PC-3 (cell line): ENCODE measurements around the gene MAFF. TPM values are rescaled to one million over a fixed set of nuclear protein-coding genes. Genes with fewer than 3 reads are reported as not detected.

Experiments
- ATAC-seq: fragments of 200-7000 bp; cut with Tn5 transposase; 2 replicates; pipeline ENCODE4 v1.9.1; 2020; ENCODE audit warnings: mild to moderate bottlenecking, moderate library complexity
- BruUV-seq: library from RNA; stranded (reverse); fragments of 400-500 nt; replicated peaks from 2 replicates; lab custom pipeline; 2021; lab: Mats Ljungman, UMichigan
- CTCF ChIA-PET: fragments of 300-600 bp; sonication (Branson Sonifier 250); formaldehyde crosslinking; loops from one replicate; lab custom pipeline; 2022; ENCODE audit warnings: antibody characterized with exemption; lab: Charles Lee
- POLR2A ChIA-PET: fragments of 300-600 bp; sonication (Branson Sonifier 250); formaldehyde crosslinking; loops from one replicate; lab custom pipeline; 2022; ENCODE audit warnings: antibody characterized with exemption; ENCODE audit not compliant: unreplicated experiment; lab: Charles Lee
- DNase-seq: peaks from one replicate; pipeline ENCODE4 v3.0.0-alpha.2; 2015
- H2AFZ ChIP-seq: fragments of 300-600 bp; sonication (generic); 2 replicates; pipeline ENCODE4 v1.6.0; 2016; ENCODE audit warnings: antibody characterized with exemption, low read length
- H3F3A ChIP-seq: fragments of 300-600 bp; sonication (generic); one replicate; pipeline ENCODE4 v1.6.0; 2017; ENCODE audit warnings: antibody characterized with exemption, low read length, control low read depth, mild to moderate bottlenecking; ENCODE audit not compliant: unreplicated experiment
- H3K27ac ChIP-seq: fragments of 300-600 bp; sonication (generic); 2 replicates; pipeline ENCODE4 v1.5.1; 2016; ENCODE audit warnings: mild to moderate bottlenecking, low read length
- H3K27me3 ChIP-seq: fragments of 300-600 bp; sonication (generic); 2 replicates; pipeline ENCODE4 v1.6.1; 2016; ENCODE audit warnings: low read length, mixed read lengths
- H3K36me3 ChIP-seq: fragments of 300-600 bp; sonication (generic); 2 replicates; pipeline ENCODE4 v1.6.1; 2016; ENCODE audit warnings: low read depth, mixed run types, low read length, mixed read lengths
- H3K4me1 ChIP-seq: fragments of 300-600 bp; sonication (generic); 2 replicates; pipeline ENCODE4 v1.5.1; 2016; ENCODE audit warnings: low read length; ENCODE audit not compliant: insufficient read depth
- H3K4me2 ChIP-seq: fragments of 300-600 bp; sonication (generic); 2 replicates; pipeline ENCODE4 v1.6.0; 2016; ENCODE audit warnings: low read length
- H3K4me3 ChIP-seq: fragments of 300-600 bp; sonication (generic); 2 replicates; pipeline ENCODE4 v1.5.1; 2016; ENCODE audit warnings: mild to moderate bottlenecking, low read length, mixed read lengths
- H3K79me2 ChIP-seq: fragments of 300-600 bp; sonication (generic); 2 replicates; pipeline ENCODE4 v1.6.1; 2017; ENCODE audit warnings: low read length, mixed read lengths
- H3K9ac ChIP-seq: fragments of 300-600 bp; sonication (generic); 2 replicates; pipeline ENCODE4 v1.6.0; 2016; ENCODE audit warnings: mild to moderate bottlenecking, low read length
- H3K9me2 ChIP-seq: fragments of 300-600 bp; sonication (generic); replicated peaks from 2 replicates; pipeline ENCODE4 v1.6.1; 2016; ENCODE audit warnings: mixed run types, low read length, mixed read lengths
- H3K9me3 ChIP-seq: fragments of 300-600 bp; sonication (generic); 2 replicates; pipeline ENCODE4 v1.6.1; 2016; ENCODE audit warnings: low read length, mixed read lengths
- H4K20me1 ChIP-seq: fragments of 300-600 bp; sonication (generic); 2 replicates; pipeline ENCODE4 v1.6.1; 2016; ENCODE audit warnings: low read length, mixed read lengths
- EZH2 ChIP-seq: fragments of 300-600 bp; sonication (generic); IDR thresholded peaks from one replicate; pipeline ENCODE4 v1.6.1; 2017; ENCODE audit warnings: antibody characterized with exemption, mild to moderate bottlenecking, low read length; ENCODE audit not compliant: unreplicated experiment
- EZH2phosphoT487 ChIP-seq: fragments of 300-600 bp; sonication (generic); IDR thresholded peaks from 2 replicates; pipeline ENCODE4 v1.6.1; 2018; ENCODE audit warnings: mild to moderate bottlenecking, antibody characterized with exemption, low read length, borderline replicate concordance
- intact Hi-C: fragments of 100-400 bp; cut with micrococcal nuclease; formaldehyde crosslinking; loops from 2 replicates; pipeline ENCODE4 v1.9.0; 2023
- total RNA-seq: library from RNA; depleted of rRNA; stranded (reverse); fragments of >200 nt; gene quantifications from 2 replicates; pipeline ENCODE4 v1.2.3, GENCODE V29; 2014
- TF ChIP-seq, protein P1 (sequence below): fragments of 300-600 bp; sonication (generic); conservative IDR thresholded peaks from 2 replicates; pipeline ENCODE4 v1.5.1; 2017; ENCODE audit warnings: antibody characterized with exemption, low read depth, mild to moderate bottlenecking, low read length

Gene MAFF
- total RNA-seq, 1 experiment from 2014 or later: 72.6 TPM

GRCh38 chr22:38243007-38243765, 41.4 kb downstream of the MAFF start:
- no peak overlapping the region for H2AFZ ChIP-seq
- H3K9ac ChIP-seq: no peak overlapping the region
- ATAC-seq (no peak), DNase-seq (no peak)
- H3K36me3 ChIP-seq: no peaks in the 10 kb centered on the region
- H3K4me1 ChIP-seq: peaks cover 34% of the 10 kb centered on the region
- POLR2A ChIA-PET: no interaction called here
- CTCF ChIA-PET: no interaction called here
- no peaks in the 10 kb centered on the region for H3F3A ChIP-seq
- H3K27ac ChIP-seq: no peak overlapping the region
- no peaks in the 10 kb centered on the region for H3K27me3 ChIP-seq
- H3K4me2 ChIP-seq: no peak overlapping the region
- H3K4me3 ChIP-seq: no peak overlapping the region
- intact Hi-C loops: no loop called here
- no TSS peak for BruUV-seq
- H3K79me2 ChIP-seq: peaks cover 10% of the 10 kb centered on the region
- H3K9me3 ChIP-seq: no peaks in the 10 kb centered on the region
- TF ChIP-seq, protein P1, sequence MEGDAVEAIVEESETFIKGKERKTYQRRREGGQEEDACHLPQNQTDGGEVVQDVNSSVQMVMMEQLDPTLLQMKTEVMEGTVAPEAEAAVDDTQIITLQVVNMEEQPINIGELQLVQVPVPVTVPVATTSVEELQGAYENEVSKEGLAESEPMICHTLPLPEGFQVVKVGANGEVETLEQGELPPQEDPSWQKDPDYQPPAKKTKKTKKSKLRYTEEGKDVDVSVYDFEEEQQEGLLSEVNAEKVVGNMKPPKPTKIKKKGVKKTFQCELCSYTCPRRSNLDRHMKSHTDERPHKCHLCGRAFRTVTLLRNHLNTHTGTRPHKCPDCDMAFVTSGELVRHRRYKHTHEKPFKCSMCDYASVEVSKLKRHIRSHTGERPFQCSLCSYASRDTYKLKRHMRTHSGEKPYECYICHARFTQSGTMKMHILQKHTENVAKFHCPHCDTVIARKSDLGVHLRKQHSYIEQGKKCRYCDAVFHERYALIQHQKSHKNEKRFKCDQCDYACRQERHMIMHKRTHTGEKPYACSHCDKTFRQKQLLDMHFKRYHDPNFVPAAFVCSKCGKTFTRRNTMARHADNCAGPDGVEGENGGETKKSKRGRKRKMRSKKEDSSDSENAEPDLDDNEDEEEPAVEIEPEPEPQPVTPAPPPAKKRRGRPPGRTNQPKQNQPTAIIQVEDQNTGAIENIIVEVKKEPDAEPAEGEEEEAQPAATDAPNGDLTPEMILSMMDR: no peak
- TF ChIP-seq EZH2 (no peak), EZH2phosphoT487 (no peak)
- no peaks in the 10 kb centered on the region for H3K9me2 ChIP-seq
- no peaks in the 10 kb centered on the region for H4K20me1 ChIP-seq

GRCh38 chr22:38244106-38244505, 42.3 kb downstream of the MAFF start:
- Histone ChIP-seq H2AFZ (no peak overlapping the region), H3K4me2 (no peak overlapping the region), H3K36me3 (no peaks in the 10 kb centered on the region), H3K9me2 (no peaks in the 10 kb centered on the region), H4K20me1 (no peaks in the 10 kb centered on the region), H3K9ac (no peak overlapping the region), H3K79me2 (peaks cover 14% of the 10 kb centered on the region; the same call in 1 of the 2 replicates), H3K27ac (no peak overlapping the region), H3K4me3 (no peak overlapping the region), H3F3A (no peaks in the 10 kb centered on the region), H3K27me3 (no peaks in the 10 kb centered on the region), H3K9me3 (no peaks in the 10 kb centered on the region), H3K4me1 (peaks cover 25% of the 10 kb centered on the region)
- ChIA-PET CTCF (no interaction called here), POLR2A (no interaction called here)
- no TSS peak for BruUV-seq
- DNase-seq (no peak), ATAC-seq (no peak)
- TF ChIP-seq, protein P1: no peak
- intact Hi-C loops: no loop called here

GRCh38 chr22:38246046-38246658, 44.4 kb downstream of the MAFF start:
- no peak for ATAC-seq

More at GRCh38 chr22:38246046-38246658, 44.4 kb downstream of the MAFF start:
- Histone ChIP-seq H3K9ac (no peak overlapping the region), H2AFZ (no peak overlapping the region), H3K27ac (no peak overlapping the region), H3K9me2 (no peaks in the 10 kb centered on the region), H3K4me2 (no peak overlapping the region), H3K27me3 (no peaks in the 10 kb centered on the region), H3K79me2 (peaks cover 29% of the 10 kb centered on the region; the same call in 1 of the 2 replicates), H3K4me1 (peaks cover 4% of the 10 kb centered on the region), H3K4me3 (no peak overlapping the region), H3K9me3 (no peaks in the 10 kb centered on the region), H3F3A (no peaks in the 10 kb centered on the region), H4K20me1 (no peaks in the 10 kb centered on the region), H3K36me3 (no peaks in the 10 kb centered on the region)
- ChIA-PET POLR2A (no interaction called here), CTCF (no interaction called here)
- BruUV-seq: no TSS peak
- no peak for TF ChIP-seq EZH2
- TF ChIP-seq, protein P1: no peak
- intact Hi-C loops: no loop called here
- DNase-seq: no peak
